ENCODE measurements around the gene EML1. TPM values are rescaled to one million over a fixed set of nuclear protein-coding genes. Genes with fewer than 3 reads are reported as not detected.

EML1 gene
- total RNA-seq, 1 experiment from 2014 or later, result 9.5 TPM

GRCh38 chr14:99763527-99764221, 29.5 kb upstream of the EML1 start:
- POLR2A ChIA-PET, result interaction anchor here (0.7 kb wide), 1 partner anchor 9 kb away, joined by 3 read pairs; no protein-coding TSS in a partner anchor
- intact Hi-C loops (cut with micrococcal nuclease), result no loop called here
- TF ChIP-seq CTCF (IDR thresholded peaks at IDR 0.05; ENCODE audit: unreplicated experiment), result no peak
- Mint-ChIP-seq H3K27ac (ENCODE audit: low read depth, unreplicated experiment) (no peak overlapping the region), H3K27me3 (ENCODE audit: insufficient read depth, unreplicated experiment) (no peaks in the 10 kb centered on the region), H3K36me3 (ENCODE audit: insufficient read depth, unreplicated experiment) (no peaks in the 10 kb centered on the region), H3K4me3 (ENCODE audit: unreplicated experiment) (no peak overlapping the region), H3K9me3 (ENCODE audit: unreplicated experiment) (no peaks in the 10 kb centered on the region), H3K4me1 (ENCODE audit: insufficient read depth, unreplicated experiment) (no peaks in the 10 kb centered on the region)
- CTCF ChIA-PET, result interaction anchor here (0.6 to 0.7 kb wide), 2 partner anchors 8 to 10 kb away, joined by 3 to 4 read pairs; no protein-coding TSS in a partner anchor
- BruUV-seq (replicated peaks), result no TSS peak
- no peak for DNase-seq (ENCODE audit: unreplicated experiment)

GRCh38 chr14:99764222-99764706, 28.9 kb upstream of the EML1 start:
- CTCF ChIA-PET, result interaction anchor here (0.6 to 0.7 kb wide), 2 partner anchors 8 to 10 kb away, joined by 3 to 4 read pairs; no protein-coding TSS in a partner anchor
- POLR2A ChIA-PET, result interaction anchor here (0.7 kb wide), 1 partner anchor 10 kb away, joined by 3 read pairs; no protein-coding TSS in a partner anchor
- Mint-ChIP-seq H3K9me3 (ENCODE audit: unreplicated experiment) (no peaks in the 10 kb centered on the region), H3K4me1 (ENCODE audit: insufficient read depth, unreplicated experiment) (no peaks in the 10 kb centered on the region), H3K4me3 (ENCODE audit: unreplicated experiment) (no peak overlapping the region), H3K36me3 (ENCODE audit: insufficient read depth, unreplicated experiment) (no peaks in the 10 kb centered on the region), H3K27ac (ENCODE audit: low read depth, unreplicated experiment) (no peak overlapping the region), H3K27me3 (ENCODE audit: insufficient read depth, unreplicated experiment) (no peaks in the 10 kb centered on the region)
- no peak for TF ChIP-seq CTCF (IDR thresholded peaks at IDR 0.05; ENCODE audit: unreplicated experiment)
- intact Hi-C loops (cut with micrococcal nuclease), result no loop called here
- no TSS peak for BruUV-seq (replicated peaks)
- no peak for DNase-seq (ENCODE audit: unreplicated experiment)

GRCh38 chr14:99768381-99768780, 24.8 kb upstream of the EML1 start:
- CTCF ChIA-PET, result no interaction called here
- intact Hi-C loops (cut with micrococcal nuclease), result no loop called here
- H3K9me3 Mint-ChIP-seq (ENCODE audit: unreplicated experiment), result no peaks in the 10 kb centered on the region

More at GRCh38 chr14:99768381-99768780, 24.8 kb upstream of the EML1 start:
- H3K4me1 Mint-ChIP-seq (ENCODE audit: insufficient read depth, unreplicated experiment), result peaks cover 17% of the 10 kb centered on the region
- H3K27ac Mint-ChIP-seq (ENCODE audit: low read depth, unreplicated experiment), result no peak overlapping the region
- no peaks in the 10 kb centered on the region for H3K36me3 Mint-ChIP-seq (ENCODE audit: insufficient read depth, unreplicated experiment)
- no TSS peak for BruUV-seq (replicated peaks)
- no peak for DNase-seq (ENCODE audit: unreplicated experiment)
- H3K4me3 Mint-ChIP-seq (ENCODE audit: unreplicated experiment), result no peak overlapping the region
- POLR2A ChIA-PET, result no interaction called here
- H3K27me3 Mint-ChIP-seq (ENCODE audit: insufficient read depth, unreplicated experiment), result no peaks in the 10 kb centered on the region
- no peak for TF ChIP-seq CTCF (IDR thresholded peaks at IDR 0.05; ENCODE audit: unreplicated experiment)

Data from MCF 10A (cell line).